HG03196 (cell line): ENCODE measurements around the gene SMAD2.
"Not testable (repeated sequence)": the region's sequence is repeated elsewhere in the genome, so short reads cannot be mapped to it uniquely, and the experiment has no call there.

Experiments used
- ATAC-seq: cut with Tn5 transposase; IDR thresholded peaks from one replicate; pipeline ENCODE4 v1.9.1; 2021; ENCODE audit not compliant: unreplicated experiment

SMAD2 gene

DNA sequence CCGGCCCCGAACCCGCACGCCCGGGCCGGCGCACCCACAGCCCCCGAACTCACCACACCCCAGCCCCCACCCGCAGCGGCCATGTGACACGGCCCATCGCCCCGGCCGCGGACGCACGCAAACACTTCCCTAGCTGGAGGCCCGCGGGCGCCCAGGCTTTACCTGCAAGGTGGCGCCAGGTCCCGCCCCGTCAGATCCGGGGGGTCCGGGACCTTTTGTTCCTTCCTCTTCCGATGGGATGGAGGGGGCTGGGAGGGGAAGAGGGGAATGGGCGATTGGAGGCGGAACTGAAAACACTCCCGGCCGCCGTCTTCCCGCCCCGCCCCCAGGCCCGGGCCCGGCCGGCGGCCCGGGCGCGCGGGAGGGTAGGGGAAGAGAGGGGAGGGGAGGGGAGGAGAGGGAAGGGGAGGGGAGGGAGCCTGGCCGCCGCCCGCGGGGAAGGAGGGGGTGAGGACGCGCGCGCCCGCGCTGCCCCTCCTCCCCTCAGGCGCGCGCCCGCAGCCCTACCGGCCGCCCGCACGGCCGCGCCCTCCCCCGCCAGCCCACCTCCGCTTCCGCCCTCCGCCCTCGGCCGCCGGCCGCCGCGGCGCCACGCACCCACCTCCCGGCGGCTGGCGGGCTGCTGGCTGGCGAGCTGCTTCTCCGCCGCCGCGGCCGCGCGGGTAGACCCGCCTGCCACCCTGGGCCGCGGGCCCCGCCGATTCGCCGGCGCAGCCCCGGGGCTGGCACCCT, at the start of gene SMAD2:
SMAD2 (minus strand) TSS at position 461 of the 732 bp plus-strand sequence. CDS start 33,903 bp downstream, outside the sequence.
- ATAC-seq = peak; percentile 67

DNA sequence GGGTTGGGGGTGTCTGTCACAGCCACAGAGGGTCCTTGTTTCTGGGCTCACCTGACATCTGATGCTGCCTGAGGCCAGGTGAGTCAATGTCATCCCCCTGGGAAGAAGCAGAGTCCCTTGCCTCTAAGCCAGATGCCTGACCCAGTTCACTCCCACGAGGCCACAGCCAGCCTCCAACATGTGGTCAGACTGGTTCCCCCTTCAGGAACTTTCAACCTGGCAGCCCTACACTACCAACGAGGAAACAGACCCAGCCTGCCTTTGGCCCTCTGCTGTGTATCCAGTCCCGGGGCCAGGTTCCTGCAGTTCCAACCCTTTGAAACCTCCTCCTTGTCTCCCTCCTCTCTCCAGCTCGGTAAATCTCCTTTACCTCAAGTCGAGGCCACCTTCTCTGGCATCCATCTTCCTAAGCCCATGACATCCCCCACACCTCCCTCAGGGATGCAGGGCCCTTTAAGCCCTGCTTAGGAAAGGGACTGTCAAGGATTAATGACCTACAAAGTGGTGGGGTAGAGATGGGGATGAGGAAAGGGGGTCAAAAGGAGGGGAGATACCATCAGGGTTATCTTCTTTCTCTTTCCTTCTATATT, 49.2 kb upstream of the SMAD2 start:
- ATAC-seq = no peak

DNA sequence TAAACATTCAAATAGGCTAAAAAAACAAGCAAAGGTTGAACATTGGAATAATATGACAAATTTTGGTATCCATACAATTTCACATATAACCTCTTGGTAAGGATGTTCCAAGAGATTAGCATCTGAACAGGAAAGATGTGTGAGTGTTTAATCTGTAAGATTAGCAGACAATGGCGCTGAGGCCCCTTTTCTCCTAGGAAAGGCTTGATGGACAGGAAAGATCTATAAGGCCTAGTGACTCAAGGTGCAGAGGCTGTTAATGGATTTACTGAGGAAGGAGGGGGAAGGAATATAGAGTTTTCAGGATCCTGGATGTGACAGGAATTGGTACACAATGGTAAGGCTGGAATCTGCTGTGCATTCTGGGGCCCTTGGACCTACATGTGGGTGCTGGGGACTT, 48.1 kb upstream of the SMAD2 start:
- ATAC-seq = no peak

DNA sequence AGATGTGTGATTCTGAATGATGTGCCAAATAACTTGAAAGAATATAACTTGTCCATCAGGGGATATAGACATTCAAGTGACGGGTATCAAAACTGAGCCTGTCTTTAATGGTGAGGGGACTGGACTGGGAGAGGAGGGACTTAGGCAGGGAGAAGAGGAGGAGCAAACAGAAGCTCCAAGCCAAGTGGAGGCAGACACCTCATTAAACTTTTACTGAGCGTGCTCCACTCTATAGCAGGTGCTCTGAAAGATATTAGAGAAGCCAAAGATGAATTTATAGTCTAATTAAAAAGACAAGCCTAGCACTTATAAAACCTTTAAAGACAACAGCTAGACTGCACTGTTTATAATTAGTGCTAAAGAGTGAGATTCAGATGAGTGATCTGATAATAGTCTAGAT, 47.7 kb upstream of the SMAD2 start:
- ATAC-seq = no peak

DNA sequence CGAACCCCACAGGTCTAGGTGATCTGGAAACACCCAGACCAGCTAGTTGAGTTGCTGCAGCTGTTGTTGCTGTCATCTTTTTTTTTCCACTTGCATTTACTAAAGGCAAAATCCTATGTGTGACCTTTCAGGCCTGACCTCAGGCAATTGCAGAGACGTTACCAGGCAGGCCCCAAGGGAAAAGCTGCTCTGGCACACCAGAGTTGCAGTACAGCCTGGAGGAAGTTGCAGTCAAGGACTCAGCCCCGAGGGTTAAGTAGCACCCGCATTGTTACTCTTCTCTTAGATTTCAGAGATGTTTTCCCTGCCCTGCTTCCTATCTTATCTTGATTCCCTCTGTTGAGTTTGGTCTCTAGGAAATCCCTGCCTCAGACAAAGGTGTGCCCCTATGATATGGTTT, 45.2 kb upstream of the SMAD2 start:
- no peak for ATAC-seq

DNA sequence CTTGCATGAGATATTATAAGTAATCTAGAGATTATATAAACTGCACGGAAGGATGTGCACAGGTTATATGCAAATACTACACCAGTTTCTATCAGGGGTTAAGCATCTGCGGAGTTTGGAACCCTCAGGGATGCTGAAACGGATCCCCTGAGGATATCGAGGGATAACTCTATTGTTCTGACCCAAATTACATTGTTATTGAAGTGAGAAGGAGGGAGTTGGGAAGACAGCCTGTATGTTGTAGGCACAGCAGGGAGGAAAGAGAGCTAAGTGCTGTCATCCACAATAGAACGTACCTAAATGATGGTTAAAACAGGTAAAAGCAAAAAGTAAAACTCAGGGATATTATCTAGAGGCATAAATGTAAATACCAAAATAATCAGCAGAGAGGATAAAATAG, 44.6 kb upstream of the SMAD2 start:
- no peak for ATAC-seq

DNA sequence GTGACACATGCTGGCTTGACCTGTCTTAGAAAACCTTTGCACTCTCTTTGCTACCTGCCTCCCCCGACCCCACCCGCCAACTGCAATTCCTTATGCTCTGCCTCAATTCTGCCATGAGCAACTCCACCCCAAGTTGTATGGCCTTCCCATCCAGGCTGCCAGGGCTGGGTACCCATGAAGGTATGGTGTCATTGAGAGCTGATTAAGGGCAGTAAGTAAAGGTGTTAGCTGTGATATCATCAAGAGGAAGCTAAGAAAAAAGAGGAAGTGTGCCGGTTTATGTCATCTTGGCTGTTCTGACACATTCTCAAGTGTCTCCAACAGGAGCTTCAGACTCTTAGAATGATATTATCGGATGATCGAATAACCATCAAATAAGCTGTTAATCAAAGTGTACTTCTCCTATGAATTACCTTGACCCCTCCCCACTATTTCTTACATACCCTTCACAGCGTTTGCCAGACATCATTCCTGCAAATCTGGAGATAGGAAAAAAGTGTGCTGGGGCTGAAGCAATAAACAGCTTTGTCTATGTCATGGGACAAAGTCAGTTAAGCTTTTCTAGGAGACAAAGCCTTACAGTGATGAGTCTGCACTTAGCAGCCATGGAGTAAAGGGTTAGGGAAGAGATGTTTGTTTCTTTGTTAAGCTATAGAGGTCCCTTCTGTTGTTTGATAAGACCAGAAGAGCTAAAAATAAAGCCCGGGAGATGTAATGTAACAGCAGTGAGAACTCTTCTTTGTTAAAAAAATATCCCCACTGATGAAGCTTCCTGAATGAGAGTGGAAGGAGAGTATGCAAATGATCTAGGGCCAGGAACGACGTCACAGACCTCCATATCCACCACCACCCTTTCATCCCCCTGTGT, 40.4 kb upstream of the SMAD2 start:
- ATAC-seq = no peak

DNA sequence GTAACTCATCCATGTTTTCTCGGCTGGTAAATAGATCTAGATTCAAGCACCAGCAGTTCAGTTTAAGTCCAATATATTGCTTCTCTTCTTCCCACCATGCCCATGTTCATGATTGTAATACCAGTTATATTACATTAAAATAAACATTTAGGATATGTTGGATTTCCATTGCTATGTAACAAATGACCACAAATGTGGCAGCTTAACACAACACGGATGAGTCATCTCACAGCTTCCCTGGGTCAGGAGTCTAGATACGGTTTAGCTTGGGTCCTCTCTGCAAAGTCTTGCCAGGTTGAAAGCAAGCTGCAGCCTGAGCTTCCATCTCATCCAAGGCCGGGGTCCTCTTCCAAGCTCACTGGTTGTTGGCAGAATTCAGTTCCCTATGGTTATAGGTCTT, 39.4 kb upstream of the SMAD2 start:
- no peak for ATAC-seq

DNA sequence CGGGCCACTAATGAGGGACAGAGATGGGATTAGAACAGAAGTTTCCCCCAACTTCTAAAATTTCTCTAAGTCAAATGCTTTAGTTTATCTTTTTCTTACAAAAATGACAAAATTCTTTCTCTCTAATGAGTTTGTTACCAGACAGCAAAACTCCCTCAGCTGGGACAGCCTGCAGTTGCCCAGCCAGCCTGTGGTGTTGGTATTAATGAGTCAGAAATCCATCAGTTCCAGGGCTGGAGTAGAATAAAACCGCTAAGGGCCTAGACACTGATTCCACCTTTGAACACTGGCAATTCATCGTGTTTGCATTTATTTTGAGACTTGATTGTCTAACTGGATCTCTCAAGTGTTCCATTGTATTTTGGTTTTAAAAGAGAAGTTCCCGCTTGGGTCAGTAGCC, 38.3 kb upstream of the SMAD2 start:
- no peak for ATAC-seq

DNA sequence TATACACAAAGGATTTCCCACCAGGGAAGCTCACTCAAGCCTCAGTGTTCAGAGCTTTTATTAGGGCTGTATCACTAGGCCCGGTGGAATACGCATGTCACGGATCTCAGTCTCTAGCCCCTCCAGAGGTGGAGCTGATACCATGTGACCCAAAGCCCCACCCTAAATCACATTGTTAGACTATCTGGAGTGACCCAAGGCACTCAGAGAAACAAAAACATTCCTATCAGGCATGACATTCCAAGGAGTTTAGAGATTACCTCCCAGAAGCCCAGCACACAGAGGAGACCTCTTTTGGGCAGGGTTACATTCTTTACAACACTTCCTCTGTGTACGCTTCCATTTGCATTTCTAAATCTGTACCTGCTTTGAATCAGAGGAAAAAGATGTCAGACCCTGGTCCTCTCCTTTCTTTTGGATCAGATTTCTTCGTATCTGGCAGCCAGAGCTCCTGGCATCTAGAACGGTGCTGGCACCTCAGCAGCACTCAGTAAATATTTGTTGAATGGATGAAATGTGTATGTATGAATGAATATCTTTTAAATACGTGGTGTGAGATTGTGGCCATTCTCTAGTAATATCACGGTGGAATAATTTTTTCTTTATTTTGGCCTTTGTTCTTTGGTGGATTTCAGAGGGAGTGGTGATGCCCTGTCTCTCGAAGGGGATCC, 37.7 kb upstream of the SMAD2 start:
- no peak for ATAC-seq

DNA sequence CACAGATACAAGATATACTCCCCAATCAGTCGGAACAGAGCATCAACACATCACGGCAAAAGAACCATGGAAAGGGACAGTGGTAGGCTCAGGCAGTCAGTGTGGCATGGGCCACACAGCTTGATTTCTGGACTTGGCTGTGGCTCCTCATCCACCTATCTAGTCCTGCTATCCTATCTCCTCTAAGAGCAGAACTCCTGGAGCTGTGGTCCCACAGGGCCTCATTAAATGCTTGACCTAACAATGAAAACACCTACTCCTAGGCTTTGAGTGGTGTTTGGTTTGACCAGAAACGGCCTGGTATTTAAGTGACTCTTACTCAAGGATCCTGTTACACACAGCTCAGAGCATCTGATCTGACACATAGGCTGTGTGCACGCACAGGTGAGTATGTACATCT, 33.6 kb upstream of the SMAD2 start:
- no peak for ATAC-seq

DNA sequence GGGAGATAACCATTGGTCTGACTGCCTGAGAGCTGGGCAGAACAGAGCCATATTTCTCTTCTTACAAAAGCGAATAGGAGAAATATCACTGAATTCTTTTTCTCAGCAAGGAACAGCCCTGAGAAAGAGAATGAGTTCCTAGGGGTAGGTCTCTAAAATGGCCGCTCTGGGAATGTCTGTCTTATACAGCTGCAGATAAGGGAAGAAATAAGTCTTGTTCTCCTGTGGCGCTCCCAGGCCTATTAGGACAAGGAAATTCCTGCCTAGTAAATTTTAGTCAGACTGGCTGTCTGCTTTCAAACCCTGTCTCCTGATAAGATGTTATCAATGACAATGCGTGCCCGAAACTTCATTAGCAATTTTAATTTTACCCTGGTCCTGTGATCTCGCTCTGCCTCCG, 30.5 kb upstream of the SMAD2 start:
- not testable (repeated sequence) for ATAC-seq

DNA sequence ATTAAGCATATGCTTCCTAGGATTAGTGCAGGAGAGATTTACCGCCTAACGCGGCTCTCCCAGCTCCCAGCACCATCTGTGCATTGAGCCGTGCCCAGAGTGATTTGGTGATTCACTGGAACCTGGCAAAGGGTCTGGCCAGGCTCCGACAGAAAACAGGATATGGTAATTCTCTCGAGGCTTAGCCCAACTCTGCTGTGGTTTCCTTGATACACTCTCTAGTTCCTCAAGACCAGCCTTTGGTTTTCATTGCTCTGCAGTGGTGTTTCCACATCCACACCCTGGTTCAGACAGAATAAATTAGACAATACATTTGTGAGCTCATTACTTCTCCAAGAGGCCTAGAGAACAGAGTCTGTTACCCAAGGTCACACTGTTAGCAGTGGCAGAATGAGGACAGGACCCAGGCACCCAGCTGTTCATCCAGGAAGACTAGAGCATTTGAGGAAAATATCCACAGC, 23.0 kb upstream of the SMAD2 start:
- ATAC-seq = peak; percentile 93

DNA sequence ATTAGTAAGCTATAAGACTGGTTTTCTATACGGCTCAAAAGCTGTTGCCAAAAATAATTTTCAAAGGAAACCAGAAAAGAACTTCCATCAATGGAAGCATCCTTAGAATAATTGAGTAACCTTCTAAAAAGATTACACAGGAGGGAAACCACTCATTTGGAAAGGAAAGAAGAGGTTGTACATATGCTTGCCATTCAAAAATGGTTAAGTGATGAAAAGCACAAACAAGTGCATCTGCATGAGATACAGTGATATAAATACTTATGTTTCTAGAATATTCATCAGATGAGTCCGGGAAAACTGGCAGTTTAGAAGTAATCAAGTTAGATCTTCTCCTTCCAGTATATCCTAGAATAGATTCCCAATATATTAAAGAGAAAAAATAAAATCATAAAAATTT, 20.1 kb upstream of the SMAD2 start:
- no peak for ATAC-seq

DNA sequence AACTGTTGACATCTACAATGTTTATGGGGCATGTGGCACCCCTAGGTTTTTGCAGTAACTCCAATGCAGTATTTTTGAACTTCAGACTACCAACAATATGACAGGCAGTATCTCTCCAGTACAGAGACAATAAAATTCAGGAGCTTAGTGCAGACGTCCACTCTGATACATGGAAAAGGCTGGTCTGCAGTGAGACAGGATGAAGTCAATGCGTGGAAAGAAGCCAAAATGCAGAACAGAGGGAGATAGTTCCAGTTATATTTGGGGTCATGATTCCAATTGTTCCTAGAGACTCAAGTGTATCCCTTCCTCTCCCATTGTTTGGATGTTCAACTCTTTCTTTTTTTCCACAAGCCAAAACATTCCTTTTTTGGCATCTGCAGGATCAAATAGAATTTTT, 18.7 kb upstream of the SMAD2 start:
- no peak for ATAC-seq

DNA sequence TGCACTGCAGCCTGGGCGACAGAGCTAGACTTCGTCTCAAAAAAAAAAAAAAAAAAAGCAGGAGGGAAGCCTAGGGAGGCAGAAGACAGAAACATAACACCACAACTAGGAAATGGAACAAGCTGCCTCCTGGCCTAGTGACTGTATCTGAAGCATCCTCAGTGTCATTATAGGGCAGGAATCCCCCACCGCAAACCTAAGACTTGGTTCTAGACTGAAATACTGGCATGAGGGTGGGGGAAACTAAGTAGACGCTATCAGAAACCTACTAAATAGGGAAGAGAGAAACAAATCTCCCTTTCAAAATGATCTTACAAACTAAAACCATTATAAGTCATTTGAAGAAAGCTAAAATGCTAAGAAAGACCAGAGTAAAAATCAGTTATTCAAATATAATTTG, 16.4 kb upstream of the SMAD2 start:
- ATAC-seq = no peak

DNA sequence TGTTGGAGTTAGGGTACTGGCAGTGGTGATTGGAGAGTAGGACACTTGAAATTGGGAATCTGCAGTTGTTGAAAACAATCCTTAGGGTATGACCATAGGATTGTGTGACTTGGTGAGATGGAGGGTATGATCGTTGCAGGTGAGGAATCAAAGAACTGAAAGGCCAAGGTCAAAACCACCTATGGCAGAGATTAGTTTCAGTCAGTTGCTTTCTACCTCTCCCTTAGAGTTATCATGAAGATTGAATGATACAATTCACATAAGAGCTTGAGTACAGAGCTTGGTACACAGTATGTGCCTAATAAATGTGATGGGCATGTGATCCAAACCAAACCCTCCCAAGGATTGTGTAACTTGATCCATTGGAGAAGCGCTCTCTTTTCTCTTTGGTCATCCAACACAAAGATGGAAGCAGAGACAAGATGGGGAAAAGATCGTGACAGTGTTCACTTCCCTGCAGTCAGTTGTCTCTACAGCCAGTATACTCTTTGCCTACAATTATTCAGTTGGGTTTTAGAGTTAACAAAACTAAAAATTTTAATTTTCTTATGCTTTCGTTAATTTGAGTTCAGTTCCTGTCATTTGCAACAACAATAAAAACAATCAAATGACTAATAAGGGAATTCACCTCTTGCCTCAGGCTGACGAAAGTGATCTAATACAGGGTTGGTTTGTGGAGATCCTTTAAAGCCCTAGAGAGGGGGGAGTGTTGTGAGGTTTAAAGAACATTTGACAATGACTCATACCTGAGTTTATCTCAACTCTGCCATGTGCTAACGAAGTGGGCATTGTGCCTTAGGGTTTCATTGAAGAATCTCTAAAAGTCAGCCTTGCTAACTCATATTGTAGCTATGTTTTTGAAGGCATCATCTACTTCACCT, 14.8 kb upstream of the SMAD2 start:
- no peak for ATAC-seq

DNA sequence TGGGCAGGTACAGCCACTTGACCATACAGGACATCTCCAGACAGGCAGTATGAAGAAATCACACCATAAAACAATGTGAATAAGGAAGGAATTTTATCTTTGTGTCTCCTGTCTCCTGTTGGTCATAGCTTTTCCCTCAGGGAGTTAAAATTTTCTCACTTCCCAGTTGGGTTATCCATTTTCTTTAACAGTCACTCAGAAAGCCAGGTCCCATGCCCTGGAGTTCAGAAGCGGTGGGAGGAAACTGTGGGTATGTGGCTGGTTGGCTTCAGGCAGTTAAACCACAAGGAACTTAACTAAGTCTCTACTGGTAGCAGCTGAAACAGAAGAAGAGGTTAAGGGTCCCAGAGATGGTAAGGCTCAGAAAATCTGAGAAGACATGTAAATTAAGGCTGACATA, 6.5 kb upstream of the SMAD2 start:
- no peak for ATAC-seq

DNA sequence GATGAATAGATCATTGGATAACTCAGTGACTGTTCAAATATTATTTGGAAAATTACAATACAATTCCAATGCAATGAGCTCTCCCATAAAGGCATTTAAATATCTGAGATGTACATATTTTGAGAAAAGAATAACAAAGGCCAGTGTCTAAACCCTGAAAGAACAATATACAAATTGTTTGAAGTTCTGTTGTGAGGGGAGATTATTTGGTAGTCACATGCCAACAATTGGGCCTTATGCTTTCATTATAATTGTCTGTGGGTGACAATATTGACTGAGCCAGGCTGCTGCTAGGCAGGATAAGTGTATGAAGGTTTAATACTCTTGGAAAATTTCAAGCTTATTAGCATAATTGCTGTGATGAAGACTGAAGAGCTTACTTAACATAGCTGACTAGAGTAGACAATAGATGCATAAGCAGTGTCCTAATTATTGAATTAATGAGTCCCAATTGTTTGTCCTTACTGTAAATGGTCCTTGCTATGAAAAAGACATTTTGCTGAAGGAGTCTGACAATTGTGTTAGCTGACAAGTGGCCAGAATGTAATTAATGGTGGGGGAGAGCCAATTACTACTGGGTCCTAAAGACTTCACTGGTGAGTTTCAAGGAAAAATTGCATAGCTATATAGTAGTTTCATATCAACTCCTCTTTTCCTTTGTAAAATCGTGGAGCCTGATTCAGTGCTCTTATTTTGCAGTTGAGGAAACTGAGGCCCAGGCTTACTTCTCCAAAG, 5.0 kb upstream of the SMAD2 start:
- no peak for ATAC-seq

DNA sequence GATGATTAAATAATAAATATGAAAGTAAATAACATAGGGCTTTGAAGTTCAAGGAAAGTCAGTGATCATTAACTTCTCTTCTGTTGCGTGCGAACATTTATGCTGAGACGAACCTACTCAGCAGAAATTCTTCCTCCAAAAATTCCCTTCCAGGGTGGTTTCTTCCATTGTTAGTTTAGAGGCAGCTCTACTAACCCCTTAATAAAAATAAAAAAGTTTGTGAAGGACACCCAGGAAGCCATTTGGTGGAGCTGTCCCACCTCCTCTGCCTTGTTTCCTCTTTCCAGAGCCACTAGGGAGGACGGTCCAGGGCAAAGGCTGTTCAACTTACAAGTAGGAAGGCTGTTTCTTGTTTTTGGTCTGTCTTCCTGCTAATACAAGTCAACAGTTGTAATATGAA, 2.1 kb upstream of the SMAD2 start:
- no peak for ATAC-seq
